GM21381 (cell line): ENCODE data around the gene BCOR.

Experiments
- ATAC-seq: cut with Tn5 transposase; IDR thresholded peaks from one replicate; pipeline ENCODE4 v1.9.1; 2021; ENCODE audit warnings: mild to moderate bottlenecking, moderate library complexity; ENCODE audit not compliant: unreplicated experiment

The BCOR gene

DNA sequence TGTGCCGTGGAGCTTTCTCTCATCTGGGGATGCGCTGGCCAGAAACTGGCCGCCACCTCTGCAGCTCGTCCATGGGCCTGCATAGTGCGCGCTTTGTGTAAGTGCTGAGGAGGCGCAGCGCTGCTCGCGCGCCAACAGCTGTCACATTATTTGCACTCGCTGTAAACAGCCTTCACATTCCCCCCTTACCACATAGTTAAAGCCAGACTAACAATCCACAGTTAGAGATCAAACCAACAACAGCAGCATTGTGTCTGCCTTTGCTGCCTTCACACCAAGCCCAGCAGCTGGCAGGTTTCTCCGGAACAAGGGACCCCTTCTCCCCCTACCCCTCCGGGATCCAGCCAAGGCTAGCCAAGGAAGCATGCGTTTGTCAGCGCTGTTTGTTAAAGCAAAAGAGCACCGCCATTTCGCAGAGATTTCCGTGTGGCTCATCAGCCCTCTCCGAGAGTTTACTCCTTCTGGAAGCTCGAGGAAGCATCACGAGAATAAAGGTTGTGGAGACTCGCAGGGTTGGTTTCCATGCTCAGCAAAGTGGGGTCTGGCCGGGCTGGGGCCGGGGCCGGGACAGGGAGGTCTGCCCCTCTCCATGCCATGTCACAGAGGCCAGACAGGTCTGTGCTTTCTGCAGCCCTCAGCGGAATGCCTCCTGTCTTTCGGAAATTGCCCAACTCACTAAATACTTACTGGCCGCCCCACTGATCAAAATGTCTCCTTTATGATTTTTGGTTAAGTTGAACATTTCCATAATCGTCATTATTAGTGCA is 11.0 kb downstream of the BCOR start:
- no peak for ATAC-seq

DNA sequence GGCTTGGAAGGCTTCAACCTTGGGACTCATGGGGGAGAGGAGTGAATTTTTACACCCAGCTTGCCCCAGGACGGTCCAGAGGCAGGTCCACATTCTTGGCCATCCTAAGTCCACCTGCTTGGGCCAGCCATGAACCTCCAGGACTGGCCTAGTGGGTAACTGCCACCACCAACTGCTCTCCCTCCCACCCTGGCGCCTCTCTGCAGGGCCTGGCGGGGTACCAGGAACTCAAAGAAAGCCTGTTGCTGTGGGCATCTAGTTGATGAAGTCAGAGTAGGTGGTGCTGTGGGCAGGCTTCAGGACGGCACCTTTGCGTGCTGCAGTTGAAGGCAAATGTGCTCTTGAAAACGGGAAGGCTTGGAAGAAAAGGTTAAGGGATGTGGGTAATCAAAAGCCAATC is 12.0 kb downstream of the BCOR start:
- no peak for ATAC-seq

DNA sequence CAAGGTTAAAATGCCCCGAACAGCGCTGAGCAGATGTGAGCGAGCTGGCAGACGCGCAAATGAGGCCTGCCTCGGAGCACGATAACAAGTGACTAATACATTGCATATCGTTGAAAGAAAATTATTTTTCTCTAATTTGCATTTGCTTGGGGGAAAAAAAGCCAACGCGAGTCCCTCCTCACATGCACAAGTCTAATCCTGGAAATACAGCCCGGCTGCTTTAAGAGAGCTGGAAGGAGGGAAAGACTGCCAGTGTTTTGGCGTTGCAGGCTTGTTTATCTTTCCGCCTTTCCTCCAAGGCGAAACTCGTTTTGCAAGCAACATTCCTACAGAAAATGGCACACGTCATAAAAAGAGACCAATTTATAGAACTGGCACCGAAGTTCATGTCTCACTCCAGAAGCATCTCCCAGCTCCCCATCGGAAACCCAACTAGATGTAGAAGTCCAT is 12.6 kb downstream of the BCOR start:
- no peak for ATAC-seq

DNA sequence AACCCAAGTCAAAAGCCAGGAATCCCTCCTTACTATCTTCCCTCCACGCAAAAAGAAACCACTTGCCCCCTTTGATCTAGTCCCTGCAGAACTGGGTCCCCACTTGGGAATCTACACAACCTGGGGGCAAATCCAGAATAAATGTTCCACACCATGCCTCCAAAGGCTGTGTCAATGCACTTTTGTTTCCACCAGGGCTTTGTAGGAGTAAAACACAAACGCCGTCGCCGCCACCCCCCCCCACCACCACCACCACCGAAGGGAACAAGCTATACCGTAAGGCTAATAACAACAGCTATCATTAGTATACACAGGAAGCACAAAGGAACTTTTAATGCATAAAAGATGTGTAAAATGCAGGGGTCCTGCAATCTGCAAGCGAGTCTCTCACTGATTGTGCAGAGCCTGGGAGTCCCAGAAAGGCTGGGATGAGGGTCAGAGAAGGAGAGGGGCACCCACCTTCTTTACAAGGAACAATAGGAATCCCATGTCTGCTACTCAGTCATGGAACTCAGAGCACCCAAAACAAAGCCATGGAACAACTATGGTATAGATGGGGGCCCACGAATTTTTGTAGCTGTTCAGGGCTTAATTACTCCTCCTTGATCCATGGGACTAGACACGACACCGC is 13.2 kb downstream of the BCOR start:
- ATAC-seq: no peak

DNA sequence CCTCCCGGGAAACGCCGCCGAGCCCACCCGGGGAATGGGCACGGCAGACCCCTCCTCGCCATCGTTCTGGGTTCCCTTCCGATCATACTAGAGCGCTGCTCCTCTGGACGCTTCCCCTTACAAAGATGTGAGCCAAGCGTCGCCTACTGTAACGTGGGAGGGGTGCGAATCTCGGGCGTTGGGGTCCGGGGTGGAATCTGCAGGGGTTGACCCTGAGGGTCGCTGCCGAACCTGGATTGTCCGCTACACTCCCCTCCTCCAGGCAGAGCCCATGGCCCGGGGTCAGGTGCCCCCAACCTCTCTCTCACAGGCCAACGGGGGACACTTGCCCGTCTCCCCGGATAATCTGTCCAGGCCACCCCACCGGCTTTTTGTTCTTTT is 13.8 kb downstream of the BCOR start:
- no peak for ATAC-seq

DNA sequence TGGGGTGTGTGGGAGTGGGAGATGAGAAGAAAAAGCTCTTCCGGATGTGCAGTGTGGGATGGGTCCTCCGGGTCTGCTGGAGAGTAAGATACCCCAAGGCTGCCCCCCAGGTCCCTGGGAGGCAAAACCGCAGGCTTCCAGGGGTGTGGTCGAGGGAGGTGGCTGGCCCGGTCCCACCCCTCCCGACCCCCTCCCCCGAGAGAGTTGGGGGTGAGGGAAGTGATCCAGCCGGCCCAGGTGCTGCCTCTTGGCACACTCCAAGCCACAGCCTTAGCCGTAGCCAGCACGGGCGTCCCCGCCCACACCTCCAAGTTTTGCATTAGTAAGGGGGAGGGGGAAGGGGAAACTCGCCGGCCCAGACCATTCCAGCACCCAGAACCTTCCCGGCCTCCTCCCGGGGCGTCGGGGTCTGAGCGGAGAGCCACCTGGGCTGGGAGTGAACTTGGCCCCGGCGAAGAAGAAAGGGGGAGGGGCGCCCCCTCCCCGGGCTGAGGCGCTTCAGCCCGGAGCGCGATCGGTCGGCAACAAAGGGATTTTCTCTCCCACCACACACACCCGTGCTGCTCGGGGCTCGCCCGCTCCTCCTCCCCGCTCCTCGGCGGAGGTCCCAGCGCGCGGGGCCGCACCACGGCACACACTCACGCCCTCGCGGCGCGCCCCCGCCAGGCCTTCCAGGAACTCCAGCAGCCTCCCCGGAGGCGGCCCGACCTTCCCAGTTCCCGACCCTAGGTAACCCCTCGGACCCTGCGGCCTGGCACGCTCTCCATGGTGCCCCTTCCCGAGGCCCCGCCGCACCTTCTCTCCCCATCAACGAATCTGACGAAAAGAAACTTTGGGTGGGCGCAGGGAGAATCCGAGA is 14.4 kb downstream of the BCOR start:
- ATAC-seq: no peak

DNA sequence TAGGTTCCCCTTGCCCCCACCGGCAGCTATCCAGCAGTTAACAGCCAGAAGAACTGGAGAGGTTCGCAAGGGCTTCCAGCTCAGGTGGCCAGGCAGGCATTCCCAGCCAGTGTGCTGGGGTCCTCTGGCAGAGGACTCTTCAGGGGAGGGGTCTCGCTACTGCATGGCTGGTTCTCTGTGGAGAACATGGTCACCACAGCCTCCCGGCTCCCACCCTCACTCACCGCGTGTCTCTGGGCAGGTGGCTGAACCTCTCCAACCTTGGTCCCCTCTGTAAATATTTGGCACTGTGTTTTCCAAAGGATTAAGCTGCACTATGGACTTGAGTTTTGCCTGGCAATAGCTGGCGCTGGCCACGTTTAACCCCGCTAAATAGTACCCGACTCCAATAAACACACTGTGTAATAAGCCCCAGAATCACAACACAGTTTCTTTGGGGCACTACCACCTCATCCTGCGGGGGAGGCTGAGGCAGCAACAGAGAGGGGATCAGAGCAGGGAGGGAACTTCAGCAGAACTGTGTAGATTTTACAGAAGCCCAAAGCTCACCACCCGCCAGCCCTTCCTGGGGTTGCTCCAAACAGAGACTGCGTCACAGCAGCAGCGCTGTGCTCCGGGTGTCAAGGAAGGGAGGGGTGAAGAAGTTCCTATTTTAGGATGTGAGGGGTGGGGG is 15.2 kb downstream of the BCOR start:
- no peak for ATAC-seq

DNA sequence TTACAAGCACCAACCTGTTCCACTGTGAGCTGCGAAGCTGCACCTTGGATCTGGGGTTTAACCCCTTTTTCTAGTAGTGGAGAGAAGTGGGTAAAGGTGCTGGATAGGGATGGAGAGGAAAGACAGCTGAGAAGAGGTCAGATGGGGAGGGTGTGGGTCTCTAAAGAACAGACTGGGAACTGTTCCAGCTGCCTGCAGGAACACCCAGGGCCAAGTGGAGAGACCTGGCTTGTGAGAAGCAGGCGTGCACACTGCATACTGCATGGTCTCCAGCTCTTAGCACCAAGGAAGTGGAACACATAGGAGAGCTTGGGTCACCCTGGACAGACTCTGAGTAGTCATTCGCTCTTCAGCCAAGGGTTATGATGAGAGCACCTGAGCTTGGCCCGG is 16.1 kb downstream of the BCOR start:
- ATAC-seq: no peak

DNA sequence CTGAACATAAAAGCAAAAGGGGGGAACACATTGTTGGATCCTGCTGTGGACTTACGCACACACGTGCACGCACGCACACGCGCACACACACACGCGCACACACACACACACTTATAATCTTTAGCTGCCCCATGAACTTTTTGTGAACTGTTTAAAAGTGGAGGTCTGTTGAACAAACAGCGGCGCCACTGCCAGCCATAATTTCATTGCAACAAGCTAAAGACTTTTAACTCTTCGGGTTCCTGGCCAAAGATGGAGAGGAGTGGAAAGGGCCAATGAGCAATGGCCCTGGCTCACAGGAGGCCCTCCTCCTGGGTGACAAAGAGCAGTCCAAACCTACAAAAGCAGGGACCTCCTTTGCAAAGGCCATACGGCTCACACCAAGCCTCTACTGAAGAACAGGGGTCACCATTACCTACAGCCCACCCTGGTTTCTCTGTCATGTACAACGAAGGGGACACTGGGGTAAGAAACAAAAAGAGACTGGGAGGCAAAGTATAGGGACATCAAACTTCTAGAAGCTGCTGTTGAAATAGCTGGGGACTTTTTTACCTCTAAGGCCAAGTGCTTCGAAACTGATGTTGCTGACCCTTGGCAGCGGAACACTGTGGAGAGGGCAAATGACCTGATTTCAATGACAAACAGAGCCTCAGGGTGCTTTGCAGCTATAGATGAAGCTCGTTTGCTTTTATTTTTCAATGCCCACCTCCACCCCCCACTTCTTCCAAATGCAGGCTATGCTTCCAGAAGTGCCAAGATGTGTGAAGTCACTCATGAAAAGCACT is 16.7 kb downstream of the BCOR start:
- no peak for ATAC-seq

DNA sequence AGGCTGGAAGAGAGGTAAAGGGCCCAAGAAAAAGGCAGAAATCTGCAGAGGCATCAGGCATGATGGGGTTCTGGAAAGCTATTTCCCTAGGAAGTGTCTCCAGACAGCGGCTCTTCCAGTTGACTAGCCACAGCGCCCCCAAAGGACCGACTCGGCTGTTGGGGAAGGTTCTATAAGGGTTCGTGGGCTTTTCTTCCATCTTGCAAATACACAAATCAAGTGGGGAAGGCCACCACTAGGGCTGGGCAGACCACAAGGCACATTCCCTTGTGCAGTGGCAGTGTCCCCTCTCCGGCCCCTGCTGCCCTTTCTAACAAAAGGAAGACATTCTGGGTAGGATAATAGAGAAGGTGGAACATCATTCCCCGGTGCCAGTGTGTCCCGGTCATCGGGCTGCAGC is 18.2 kb downstream of the BCOR start:
- ATAC-seq: no peak

DNA sequence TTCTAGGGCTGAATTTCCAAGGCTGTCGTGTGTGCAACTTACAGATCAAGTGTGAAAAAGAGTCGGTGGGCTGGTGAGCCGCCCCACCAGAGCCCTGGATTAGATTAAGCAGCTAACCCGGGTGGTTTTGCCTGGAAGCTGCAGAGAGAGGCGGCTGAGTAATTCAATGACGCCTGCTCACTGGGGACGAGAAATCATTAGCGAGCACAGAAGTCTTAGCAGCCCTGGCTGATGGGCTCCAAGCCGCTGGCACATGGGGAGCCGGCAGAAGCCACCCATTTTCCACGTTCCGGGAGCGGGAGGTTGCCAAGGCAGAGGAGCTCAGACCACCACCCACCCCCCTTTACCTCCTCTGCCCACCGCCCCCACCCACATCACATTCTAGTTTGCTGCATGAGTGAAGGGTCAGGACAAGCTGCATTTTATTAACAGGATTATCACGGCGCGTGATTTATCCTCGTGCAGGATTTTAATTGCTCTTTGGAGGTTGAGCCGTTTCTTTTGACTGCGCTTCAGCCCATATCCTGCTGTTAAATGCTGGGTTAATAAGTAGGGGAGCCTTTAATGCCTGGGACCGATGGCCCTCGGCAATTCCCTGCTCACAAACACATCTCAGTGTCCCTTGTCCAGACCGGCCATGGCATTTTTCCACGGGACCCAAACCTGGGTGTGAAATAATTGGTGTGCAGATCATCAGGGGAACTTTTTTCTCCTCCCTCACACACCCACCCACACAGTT is 19.1 kb downstream of the BCOR start:
- no peak for ATAC-seq

DNA sequence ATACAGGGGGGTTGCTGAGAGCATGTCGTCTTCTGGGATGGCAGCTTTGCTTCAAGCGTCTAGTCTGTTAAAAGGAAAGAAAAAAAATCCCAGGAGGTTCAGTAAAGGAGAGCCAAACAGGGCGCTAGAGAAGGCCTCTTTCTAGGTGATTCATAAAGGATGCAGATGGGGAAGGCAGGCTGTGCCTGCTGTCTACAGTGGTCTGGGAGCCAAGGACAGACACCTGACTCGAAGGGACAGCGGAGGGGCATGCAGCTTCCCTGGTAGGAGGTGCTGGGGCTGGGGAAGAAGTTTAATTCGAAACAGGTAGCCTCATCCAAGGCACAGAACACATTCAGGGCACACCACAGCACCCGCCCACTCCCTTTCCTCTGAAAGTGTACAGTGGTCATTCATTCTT is 19.9 kb downstream of the BCOR start:
- no peak for ATAC-seq

DNA sequence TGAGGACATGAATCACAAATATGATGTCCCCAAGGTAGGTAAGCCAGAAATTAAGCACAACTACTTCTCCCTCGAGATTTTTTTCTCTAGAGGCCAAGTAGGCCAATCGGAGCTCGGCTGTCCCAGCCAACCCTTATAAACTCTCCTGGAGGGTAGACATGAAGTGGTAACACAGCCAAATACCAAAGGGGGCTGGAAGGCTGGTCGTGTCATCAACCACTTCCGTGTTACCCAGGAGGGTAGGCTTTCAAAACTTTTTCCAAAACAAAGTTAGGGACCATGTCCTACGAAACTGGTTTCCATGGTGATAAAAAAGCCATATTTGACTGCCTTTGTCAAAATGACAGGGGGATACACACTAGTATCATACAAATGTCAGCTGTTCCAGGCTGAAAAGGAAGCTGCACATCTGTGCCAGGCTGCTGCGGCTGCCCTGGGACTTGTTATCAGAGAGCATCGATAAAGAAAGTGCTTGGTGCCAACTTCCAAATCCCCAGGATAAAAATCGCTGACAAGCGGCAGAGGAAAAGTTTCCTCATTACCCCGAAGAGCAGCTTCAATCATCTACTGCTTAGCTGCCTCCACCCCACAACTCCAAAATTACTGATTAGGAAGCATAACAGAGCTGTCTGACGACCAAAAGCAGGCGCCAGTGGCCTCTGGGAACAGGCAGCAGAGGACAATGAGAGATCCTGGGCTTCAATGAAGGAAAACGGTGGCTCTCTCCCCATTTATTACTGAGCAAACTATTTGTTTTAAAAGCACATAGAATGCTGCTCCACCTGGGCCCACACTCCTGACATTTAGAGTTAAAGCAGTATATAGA is 20.8 kb downstream of the BCOR start:
- ATAC-seq: no peak

DNA sequence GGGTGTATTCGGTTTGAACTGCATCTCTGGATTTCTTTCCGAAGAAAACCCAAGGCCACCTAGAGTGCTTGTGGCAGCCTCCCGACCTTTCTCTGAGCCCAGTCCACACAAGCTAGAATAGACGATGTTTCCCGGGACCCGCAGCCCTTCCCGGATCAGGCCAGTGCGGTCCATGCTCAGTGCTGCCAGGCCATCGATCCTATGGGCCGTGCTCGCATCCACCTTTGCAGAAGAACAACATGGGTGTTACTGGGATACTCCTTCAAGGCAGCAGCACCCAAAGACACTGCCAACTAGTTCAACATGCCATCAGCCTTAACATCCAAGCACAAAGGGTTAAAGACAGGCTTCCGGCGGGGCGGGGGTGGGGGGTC is 22.8 kb downstream of the BCOR start:
- ATAC-seq: no peak

DNA sequence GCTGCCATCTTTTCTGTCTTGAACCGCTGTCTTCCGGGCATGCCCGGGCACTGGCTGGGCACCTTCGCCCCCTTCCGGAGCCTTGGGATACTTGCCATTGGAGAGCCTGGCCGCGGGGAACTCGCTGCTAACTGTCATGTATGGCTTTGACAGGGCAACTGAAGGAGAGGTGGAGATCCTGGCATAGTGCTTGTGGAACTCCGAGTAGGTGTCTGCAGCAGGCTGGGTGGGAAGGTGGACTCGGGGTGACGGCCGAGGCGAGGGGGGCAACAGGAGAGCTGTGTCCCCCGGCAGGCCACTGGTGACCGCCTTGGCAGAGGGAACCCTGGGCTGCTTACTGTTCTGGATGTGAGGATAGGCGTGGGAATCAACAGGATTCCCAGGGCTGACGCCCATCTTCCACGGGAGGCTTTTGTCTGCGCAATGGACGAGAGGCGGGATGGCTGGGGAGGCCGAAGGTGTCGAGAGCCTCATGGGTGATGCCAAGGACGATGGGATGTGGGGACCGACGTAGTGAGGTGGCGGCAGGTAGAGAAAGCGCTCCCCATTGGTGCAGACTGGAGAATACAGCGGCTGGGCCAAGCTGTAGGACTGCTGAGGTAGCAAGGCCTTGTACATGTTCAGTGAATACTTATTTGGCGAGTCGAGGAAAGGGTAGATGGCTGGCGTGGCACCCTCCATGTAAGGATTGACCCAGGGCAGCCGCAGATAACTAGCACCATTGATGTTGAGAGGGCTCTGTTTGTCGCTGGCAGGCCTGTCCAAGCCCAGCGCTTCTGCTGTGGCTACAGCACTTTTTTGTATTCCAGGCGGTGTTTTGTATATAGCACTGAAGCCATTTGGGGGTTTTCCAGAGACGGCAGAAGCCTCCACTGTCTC is 23.4 kb downstream of the BCOR start:
- ATAC-seq: no peak

DNA sequence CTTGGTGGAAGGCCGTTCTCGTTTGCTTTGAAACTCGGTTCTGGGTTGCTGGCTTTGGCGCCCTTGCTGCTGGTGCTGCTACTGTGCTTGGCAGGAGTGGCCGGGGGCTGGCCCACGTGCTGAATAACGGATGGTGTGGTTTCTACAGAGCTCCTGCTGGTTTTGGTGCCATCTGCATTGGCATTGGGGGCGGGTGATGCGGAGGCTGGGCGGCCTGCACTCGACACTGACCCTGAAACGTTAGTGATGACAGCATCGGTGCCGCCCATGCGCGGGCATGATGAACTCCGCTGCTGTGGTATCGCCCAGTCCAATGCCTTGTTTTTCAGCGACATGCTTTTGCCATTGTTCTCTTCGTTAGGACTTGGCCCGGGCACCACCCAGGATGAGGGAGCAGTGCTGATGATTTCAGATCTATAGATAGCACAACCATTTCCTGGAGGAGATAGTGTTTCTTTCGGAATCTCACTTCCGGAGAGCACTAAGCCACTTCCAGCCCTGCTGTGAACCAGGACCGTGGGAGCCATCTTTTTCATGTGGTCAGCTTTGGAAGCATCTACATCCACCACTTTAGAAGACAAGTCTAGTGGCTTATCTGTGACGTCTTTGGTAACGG is 24.2 kb downstream of the BCOR start:
- no peak for ATAC-seq

DNA sequence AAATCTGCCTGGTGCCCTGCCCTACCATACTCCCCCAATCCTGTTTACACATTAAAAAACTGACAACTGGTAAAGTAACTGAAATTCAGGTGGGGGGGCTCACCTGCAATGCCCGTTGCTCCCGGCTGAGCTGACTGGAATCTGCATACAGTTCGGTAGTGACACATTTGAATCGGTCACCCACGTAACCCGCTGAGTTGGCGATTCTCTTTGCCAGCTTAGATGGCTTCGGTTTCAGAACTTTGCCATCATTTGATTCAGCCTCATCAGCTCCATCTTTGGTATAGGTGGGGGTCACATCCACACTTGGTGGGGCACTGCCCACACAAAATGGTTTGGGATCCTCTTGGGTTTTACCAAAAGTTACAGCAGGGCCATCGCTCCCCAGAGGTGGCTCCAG is 25.5 kb downstream of the BCOR start:
- no peak for ATAC-seq

DNA sequence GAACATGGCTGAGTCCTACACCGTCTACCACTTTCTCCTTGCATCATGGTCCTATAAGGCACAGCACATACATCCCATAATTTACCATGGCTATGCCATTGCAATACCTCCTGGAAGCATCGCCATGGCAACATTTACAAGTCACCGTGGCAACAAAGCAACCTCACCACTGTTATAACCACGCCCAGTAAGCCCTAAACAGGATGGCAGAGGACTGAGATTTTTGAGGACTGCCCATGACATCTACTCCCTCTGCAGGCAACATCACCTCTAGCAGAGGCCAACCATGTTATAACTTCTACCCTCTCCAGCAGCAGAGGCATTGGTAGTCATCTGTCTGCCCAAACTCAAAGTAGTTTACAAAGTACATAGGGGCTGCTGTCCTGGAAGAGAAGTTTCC is 29.7 kb downstream of the BCOR start:
- no peak for ATAC-seq
